ENCODE measurements around the gene CHMP6.

CHMP6 gene

GRCh38 chr17:81031566-81032550, 40.2 kb downstream of the CHMP6 start:
- DNase-seq: no peak

GRCh38 chr17:81032641-81033480, 41.2 kb downstream of the CHMP6 start:
- no peak for DNase-seq

GRCh38 chr17:81033535-81034167, 42.0 kb downstream of the CHMP6 start:
- DNase-seq: no peak

- no peak for DNase-seq
These were observed 42.6 kb downstream of the CHMP6 start for GRCh38 chr17:81034168-81034777.

- peak; percentile 94 for DNase-seq
These were observed 43.3 kb downstream of the CHMP6 start, which contains the start of gene BAIAP2 for GRCh38 chr17:81034779-81035520. Gene BAIAP2 (plus strand): TSS chr17:81035151. CDS start chr17:81035255, 104 bp downstream.

GRCh38 chr17:81035521-81036196, 44.0 kb downstream of the CHMP6 start:
- DNase-seq: peak; percentile 11

- DNase-seq: peak; percentile 21
These were observed 44.7 kb downstream of the CHMP6 start for GRCh38 chr17:81036197-81036941.

- no peak for DNase-seq
These were observed 45.6 kb downstream of the CHMP6 start for GRCh38 chr17:81037026-81037797.

GRCh38 chr17:81037798-81038733, 46.4 kb downstream of the CHMP6 start:
- no peak for DNase-seq

- no peak for DNase-seq
These were observed 47.5 kb downstream of the CHMP6 start for GRCh38 chr17:81039096-81039495.

- DNase-seq: peak; percentile 73
These were observed 48.5 kb downstream of the CHMP6 start for GRCh38 chr17:81039854-81040758.

- DNase-seq: no peak
These were observed 49.2 kb downstream of the CHMP6 start for GRCh38 chr17:81040791-81041337.

GRCh38 chr17:81042606-81043005, 51.0 kb downstream of the CHMP6 start:
- no peak for DNase-seq

- no peak for DNase-seq
These were observed 51.7 kb downstream of the CHMP6 start for GRCh38 chr17:81043319-81043724.

- DNase-seq: no peak
These were observed 52.2 kb downstream of the CHMP6 start for GRCh38 chr17:81043725-81044427.

- no peak for DNase-seq
These were observed 52.8 kb downstream of the CHMP6 start for GRCh38 chr17:81044428-81044763.

All from fibroblast of skin of abdomen (primary cell).